Right hindlimb (tissue), 1 donor: ENCODE data around the gene ITGB5.
"Not testable (repeated sequence)": the region's sequence is repeated elsewhere in the genome, so short reads cannot be mapped to it uniquely, and the experiment has no call there.

ENCODE experiments used
- DNase-seq: peaks from one replicate; pipeline ENCODE4 v3.0.0-alpha.2; 2018

ITGB5 gene

DNA sequence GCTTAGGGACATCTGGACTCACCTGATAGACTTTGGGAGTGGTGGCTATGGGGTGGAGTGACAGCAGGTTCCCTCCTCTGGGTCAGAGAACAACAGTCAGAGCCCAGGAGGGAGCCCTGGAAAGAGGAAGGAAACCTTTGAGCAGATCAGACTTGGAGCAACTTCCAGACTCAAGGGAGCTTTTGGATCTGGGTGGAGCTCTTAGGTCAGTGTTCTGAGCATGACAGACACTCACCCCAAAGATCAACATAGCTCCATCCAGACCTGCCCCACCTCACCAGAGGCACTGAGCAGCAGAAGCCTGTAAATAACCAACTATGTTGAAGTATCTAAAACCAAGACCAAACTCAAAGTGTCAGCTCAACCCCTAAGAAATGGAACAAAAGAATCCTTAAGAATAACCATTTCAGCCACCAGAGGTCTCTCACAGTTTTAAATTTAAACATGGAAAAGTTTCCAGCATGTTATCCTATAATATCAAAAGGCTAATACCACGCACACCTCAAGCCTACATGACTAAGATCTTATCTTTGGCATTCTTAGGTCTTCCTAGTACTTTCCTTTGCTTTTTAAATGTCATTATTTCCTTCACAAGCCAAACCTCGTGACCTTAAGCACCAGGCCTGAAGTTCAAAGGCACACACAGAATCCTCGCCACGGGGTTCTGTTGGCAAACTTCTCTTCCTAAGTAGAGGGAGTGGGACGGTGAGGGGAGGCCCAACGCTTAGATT, 100.5 kb downstream of the ITGB5 start:
- no peak for DNase-seq

GRCh38 chr3:124785973-124786372, 101.2 kb downstream of the ITGB5 start:
- no peak for DNase-seq

- DNase-seq, result peak; percentile 59
These were observed 102.3 kb downstream of the ITGB5 start for GRCh38 chr3:124784686-124785382.

GRCh38 chr3:124783696-124784095, 103.5 kb downstream of the ITGB5 start:
- no peak for DNase-seq

DNA sequence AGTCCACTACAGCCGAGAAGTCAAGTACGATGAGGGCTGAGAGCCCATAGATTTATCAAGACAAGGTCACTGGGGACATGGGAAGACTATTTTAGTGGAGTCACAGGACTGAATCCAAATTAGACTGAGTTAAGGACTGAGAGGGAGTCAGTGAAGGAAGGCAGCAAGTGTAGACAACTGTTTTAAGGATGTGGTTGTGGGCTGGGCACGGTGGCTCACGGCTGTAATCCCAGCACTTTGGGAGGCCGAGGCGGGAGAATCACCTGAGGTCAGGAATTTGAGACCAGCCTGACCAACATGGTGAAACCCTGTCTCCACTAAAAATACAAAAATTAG, 104.8 kb downstream of the ITGB5 start:
- not testable (repeated sequence) for DNase-seq

DNA sequence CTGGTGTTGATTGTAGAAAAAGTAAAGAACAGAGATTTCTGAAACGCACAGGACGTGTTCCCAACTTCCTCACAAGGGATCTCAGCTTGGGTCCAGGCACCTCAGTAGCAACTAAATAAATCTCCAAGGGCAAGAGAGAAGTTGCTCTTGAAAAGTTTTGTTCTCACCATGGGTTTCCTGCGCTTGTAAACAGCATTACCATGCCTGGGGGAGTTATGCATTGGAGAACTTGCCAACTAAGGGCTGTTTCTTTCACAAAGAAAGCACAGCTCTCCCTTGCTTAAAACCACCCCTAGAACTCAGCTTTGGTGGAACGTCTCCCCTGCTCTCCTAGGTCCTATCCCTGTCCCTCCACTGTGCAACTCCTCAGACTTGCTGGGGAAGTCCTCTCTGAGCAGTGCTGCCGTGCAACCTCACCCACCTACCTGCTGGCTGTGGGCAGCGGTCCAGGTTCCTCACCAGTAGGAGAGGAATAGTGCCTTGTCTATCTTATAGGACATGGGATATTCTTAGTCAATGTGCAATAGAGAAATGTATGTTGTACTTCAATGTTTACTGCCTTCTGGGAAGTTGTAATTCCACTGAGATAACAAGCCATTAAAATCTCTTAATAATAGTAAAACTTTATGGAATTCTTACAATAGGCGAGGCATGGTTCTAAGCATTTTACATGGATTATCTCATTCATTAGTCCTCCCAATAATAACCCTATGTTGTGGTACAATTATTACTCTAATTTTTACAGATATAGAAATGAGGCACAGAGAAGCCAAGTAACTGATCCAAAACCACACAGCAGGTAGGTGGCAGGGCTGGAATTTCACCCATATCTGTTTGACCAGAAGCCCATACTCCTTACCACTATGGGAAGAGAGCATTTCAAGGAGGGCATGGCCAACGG, 105.4 kb downstream of the ITGB5 start:
- no peak for DNase-seq

DNA sequence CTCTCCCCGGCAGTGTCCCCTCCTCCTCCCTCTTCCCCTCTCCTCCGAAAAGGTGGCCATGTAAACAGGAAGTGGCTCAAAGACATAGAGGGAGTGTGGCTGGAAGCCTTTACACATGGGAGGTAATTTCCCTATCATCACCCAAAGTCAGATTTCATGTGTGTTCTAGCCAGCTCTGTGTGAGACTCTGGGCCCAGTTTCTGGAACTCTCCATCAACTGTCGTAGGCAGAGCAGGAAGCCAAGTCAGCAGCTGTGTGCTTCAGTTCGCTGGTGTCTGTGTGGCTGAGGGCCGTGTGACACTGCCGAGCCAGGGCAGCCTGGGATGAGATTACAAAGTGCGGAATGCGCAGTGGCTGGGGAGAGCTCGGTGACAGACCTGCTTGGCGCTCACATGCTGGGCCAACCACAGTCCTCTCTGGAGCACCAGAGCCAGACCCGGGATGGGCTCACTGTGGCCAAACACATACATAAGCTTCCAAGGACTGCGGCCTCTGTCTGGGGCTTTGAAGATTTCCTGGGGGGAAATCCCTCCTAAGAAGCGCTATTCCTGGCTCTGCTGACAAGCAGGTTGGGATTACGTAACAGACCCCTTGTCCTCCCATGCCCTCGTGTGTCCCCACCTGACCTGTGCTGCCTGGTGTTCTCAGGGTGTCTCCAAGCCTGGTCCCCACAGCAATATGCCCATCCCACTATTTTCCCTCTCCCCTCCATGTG, 106.2 kb downstream of the ITGB5 start:
- peak; percentile 89 for DNase-seq

GRCh38 chr3:124780356-124780755, 106.8 kb downstream of the ITGB5 start:
- DNase-seq, result peak; percentile 93

DNA sequence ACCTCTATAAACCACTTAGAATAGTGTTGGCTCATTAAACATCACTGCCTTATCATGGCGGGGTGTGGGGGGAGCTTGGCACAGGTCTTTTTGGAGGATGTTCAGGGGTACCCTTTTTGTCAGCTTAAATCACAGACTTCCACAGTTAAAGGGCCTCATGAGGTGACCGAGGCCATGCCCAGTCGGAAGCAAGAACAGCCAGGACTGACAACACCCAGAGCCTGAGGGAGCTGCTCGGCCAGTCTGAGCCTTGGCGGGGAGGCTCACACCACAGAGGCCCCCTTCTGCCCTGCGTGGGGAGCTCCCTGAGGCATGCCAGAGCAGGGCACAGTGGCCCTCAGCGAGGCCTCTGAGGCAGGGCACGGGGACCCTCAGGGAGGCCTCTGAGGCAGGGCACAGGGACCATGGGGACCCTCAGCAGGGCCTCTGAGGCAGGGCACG, 107.4 kb downstream of the ITGB5 start:
- no peak for DNase-seq

DNA sequence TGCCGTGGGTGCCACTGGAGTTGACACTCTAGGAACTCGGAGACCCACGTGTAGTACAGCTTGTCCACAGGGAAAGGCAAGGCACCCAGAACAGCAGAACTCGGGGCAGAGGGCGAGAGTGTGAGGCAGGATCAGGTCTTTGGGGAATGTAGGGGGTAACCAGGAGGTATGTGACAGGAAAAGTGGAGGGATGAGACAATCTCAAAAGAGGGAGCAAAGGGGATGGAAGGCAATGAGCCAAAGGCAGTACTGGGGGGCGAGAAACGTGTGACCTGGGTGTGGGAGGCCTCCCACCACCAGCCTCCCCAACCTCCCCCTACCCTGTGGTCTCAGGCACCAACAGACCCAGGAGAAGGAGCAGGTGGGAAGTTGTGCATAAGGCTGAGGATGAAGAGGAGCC, 108.0 kb downstream of the ITGB5 start:
- no peak for DNase-seq

- no peak for DNase-seq
These were observed 109.2 kb downstream of the ITGB5 start for GRCh38 chr3:124777762-124778470.

DNA sequence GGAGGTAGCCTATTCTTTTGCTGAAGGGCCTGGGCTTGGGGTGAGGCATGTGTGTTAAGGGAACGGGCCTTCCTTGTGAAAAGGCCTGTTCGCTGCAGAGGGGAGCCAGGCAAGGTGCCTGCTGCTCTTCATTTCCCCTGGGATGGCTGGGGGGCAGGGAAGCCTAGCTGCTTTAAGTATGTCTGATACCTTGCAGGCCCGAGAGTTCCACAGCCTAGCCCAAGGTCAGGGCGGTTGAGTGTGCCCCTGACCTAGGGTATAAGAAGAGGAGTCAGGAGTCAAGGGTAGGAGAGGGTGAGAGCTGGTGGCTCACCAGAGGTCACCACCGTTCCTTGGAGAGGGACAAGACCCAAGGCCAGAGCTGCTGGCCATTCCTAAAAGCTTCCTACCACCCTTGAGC, 110.3 kb downstream of the ITGB5 start:
- no peak for DNase-seq

DNA sequence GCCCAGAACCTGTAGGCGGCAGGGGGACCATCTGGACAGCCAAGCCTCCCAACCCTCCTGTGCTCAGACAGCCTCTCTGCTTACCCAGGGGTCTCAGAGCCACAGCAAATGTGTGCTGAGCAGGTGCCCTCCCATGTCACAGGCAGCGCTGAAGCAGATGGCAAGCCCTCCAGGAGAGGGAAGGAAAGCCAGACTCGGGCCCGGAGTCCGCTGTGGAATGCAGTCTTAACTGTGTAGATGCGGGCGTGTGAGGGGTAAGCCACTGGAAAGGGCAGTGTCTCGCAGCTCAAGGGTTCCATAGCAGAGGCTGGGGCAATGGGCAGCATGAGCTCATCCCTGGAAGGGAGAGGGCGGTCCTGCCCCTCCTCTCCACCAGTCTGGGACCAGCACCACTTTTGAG, 111.3 kb downstream of the ITGB5 start:
- no peak for DNase-seq

- DNase-seq, result no peak
These were observed 112.2 kb downstream of the ITGB5 start for GRCh38 chr3:124774841-124775402.

DNA sequence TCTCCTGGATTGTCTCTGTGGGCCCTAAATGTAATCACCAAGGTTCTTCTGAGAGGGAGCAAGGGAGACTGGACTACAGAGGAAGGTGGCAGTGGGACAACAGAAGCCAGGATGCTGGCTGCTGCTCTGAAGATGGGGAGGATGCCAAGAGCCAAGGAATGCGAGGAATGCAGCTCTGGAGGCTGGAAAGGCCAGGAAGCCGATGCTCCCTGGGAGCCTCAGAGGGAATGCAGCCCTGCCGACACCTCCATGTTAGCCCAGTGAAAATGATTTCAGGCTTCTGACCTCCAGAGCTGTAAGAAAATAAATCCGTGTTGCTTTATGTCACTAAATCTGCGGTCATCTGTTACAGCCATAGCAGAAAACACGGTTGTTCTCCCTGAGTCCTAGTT, 112.8 kb downstream of the ITGB5 start:
- DNase-seq, result peak; percentile 66

- peak; percentile 17 for DNase-seq
These were observed 113.5 kb downstream of the ITGB5 start for GRCh38 chr3:124773351-124774326.

DNA sequence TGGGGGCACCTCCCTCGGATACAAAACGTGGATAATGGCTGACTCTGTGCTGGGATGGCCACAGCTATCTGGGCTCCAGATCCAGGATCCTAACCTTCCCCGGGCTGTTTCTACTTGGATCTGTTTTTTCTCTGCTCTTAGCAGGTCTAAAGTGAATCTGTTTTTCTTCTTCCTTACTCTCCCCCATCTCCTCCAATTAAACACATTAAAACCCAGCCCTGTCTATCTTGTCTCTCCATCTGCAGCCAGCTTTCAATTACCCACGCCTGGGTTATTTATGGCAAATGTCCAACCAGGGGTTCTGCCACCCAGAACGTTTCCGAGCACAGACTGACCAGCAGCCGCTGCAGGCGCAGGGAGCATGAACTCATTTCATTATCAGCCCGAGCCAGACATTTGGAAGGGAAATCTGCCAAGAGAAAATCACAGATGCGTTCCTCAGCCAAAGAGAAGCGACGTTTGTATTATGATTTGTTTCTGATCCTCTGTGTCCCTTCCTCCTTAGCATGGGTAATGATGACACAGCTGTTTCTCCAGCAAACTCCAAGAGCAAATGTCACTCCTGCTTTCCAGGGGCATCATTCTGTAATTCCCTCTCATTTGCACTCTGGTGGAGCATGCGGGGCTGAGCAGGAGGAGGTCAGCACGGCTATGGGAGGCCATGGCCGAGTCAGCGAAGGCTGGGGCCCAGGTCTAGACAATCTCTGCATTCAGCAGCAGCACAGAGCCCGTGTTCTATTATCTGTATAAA, 114.9 kb downstream of the ITGB5 start:
- DNase-seq, result peak; percentile 77

- no peak for DNase-seq
These were observed 116.1 kb downstream of the ITGB5 start for GRCh38 chr3:124771083-124771445.

DNA sequence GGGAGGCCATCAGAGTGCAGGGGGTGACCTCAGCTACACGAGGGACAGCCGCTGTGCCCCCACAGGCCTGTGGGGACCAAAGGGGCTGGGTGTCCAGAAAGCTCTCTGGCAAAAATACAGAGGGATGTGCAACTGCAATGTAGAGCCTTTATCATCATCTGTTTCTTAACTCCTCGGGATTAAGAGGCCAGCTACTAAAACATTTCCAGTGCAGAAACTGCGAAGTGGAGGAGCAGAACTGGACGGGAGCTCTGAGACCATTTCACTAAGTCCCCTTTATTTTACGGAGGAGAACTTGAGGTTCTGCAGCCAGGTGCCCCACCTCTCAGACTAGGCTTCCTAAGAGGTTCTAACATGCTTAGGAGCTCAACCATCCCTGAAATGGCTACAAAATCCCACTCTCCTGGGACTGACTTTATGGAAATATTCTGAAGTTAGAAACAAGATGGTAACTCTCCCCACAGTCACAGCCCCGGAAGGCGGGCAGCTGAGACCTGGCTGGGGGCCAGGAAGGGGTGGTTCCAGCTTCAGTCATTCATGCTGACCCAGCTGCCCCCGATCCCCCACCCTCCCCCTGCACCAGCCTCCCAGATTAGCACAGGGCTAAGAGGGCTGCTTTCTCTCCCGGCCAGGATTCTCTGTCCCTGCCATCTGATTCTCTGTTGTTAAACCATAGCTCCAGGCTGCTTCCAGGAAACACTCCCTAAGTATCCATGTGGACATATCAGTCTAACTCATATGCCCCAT, 116.7 kb downstream of the ITGB5 start:
- DNase-seq, result peak; percentile 85
